HG02588 (cell line): ENCODE measurements around the gene RRP1B.
"Not testable (repeated sequence)": the region's sequence is repeated elsewhere in the genome, so short reads cannot be mapped to it uniquely, and the experiment has no call there.

Source experiments
- ATAC-seq: cut with Tn5 transposase; IDR thresholded peaks from one replicate; pipeline ENCODE4 v1.9.1; 2021; ENCODE audit warnings: mild to moderate bottlenecking, moderate library complexity; ENCODE audit not compliant: unreplicated experiment

RRP1B gene, protein sequence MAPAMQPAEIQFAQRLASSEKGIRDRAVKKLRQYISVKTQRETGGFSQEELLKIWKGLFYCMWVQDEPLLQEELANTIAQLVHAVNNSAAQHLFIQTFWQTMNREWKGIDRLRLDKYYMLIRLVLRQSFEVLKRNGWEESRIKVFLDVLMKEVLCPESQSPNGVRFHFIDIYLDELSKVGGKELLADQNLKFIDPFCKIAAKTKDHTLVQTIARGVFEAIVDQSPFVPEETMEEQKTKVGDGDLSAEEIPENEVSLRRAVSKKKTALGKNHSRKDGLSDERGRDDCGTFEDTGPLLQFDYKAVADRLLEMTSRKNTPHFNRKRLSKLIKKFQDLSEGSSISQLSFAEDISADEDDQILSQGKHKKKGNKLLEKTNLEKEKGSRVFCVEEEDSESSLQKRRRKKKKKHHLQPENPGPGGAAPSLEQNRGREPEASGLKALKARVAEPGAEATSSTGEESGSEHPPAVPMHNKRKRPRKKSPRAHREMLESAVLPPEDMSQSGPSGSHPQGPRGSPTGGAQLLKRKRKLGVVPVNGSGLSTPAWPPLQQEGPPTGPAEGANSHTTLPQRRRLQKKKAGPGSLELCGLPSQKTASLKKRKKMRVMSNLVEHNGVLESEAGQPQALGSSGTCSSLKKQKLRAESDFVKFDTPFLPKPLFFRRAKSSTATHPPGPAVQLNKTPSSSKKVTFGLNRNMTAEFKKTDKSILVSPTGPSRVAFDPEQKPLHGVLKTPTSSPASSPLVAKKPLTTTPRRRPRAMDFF

GRCh38 chr21:43659136-43660000 lies at the start of gene RRP1B, which contains the start of gene HSF2BP:
RRP1B (plus strand) TSS chr21:43659560; CDS start chr21:43659665, 105 bp downstream.
HSF2BP (minus strand) TSS chr21:43659488; CDS start chr21:43658096, 1,392 bp downstream.
- ATAC-seq: peak; percentile 73

GRCh38 chr21:43611598-43612369 lies 47.6 kb upstream of the RRP1B start:
- no peak for ATAC-seq

- ATAC-seq: no peak
Observed at GRCh38 chr21:43613755-43614638, 45.4 kb upstream of the RRP1B start.

- ATAC-seq: no peak
Observed at GRCh38 chr21:43614839-43615238, 44.5 kb upstream of the RRP1B start.

DNA sequence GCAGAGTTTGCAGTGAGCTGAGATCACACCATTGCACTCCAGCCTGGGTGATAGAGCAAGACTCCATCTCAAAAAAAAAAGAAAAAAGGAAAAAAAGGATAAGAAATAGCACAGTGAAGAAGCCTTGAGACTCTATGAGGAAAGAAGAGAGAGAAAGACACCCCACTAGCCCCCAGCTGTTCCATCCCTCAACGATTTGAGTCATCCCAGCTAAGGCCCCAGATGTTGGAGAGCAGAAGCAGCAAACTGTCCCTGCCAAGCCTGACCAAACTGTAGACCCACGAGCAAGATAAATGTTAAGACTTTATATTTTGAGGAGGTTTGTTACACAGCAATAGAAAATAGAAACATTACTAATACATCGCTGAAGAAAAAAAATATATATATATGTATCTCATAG lies 42.5 kb upstream of the RRP1B start:
- ATAC-seq: not testable (repeated sequence)

DNA sequence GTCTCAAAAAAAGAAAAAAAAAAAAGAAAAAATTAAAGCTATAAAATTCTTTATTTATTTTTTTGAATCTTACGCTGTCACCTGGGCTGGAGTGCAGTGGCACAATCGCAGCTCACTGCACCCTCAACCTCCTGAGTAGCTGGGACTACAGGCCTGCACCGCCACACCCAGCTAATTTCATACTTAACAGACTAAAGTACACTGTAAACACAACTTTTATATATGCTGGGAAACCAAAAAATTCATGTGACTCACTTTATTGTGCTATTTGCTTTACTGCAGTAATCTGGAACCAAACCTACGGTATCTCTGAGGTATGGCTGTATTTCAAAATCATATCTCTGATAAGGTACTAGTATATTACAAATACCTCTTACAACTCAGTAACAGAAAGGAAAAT lies 40.4 kb upstream of the RRP1B start:
- no peak for ATAC-seq

GRCh38 chr21:43619344-43619743 lies 40.0 kb upstream of the RRP1B start:
- no peak for ATAC-seq

DNA sequence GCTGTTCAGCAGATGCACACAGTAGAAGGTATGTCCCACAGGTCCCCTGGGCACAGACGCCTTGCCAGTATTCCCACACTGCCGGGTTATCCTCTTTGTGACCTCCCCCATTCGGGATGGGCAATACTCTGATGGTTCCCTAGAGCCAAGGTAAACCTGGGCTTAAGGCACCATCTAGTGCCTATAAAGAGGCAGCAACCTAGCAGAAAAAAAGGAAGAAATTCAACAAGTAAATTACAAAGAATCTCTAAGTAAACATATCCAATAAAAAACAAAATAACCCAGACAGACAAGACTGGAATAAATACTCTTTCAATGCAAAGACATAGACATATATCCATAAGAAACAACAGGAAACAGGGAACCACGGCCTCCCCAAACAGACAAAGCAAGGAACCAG lies 39.5 kb upstream of the RRP1B start:
- ATAC-seq: no peak

DNA sequence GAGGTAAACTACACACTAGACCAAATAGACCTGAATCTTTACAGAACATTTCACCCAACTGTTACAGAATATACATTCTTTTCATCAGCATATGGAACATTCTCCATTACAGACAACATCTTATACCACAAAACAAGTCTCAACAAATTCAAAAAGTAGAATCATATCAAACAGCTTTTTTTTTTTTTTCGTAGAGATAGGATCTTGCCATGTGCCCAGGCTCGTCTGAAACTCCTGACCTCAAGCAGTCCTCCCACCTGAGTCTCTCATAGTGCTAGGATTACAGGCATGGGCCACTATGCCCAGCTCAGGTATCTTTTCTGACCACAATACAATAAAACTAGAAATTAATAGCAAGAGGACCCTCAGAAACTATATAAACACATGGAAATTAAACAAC lies 36.6 kb upstream of the RRP1B start:
- ATAC-seq: no peak

DNA sequence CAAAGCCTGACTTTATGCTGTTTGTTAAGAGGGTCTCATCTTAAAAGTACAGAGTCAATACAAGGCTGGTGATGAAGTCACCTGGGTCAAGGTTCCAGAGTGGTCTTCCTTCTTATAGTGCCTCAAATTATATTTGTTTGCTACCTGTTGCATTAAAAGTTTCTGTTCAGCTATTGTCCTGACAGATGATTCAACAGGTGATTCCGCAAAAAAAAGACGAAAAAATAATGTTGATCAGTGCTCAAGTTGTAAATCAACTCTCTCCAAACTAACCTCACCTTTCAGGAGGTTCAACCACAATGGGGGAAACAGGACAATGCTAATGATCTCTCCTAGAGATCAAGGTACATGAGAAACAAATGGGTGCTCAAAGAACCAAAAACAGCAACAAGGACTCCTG lies 35.8 kb upstream of the RRP1B start:
- ATAC-seq: no peak

DNA sequence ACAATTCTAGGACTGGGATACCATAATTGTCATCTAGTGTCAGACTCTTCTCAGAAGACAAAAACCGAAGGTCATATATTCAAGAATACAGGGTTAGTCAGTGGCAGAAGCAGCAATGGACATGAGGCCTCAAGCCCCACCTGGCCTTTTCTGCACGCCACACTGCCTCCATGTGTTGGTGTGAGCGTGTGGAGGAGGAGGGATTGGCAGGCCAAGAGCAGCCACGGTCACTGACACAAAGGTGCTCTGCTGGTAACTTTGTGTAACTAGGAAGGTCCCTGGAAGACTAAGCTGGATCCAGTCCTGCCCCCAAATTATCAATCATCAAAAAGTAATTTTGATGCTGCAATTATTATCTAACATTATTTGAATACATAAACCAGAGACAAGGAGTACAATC lies 35.0 kb upstream of the RRP1B start:
- no peak for ATAC-seq

GRCh38 chr21:43626390-43626789 lies 33.0 kb upstream of the RRP1B start:
- no peak for ATAC-seq

- no peak for ATAC-seq
Observed at GRCh38 chr21:43627527-43627926, 31.8 kb upstream of the RRP1B start.

GRCh38 chr21:43631411-43632107 lies 27.8 kb upstream of the RRP1B start:
- ATAC-seq: no peak

DNA sequence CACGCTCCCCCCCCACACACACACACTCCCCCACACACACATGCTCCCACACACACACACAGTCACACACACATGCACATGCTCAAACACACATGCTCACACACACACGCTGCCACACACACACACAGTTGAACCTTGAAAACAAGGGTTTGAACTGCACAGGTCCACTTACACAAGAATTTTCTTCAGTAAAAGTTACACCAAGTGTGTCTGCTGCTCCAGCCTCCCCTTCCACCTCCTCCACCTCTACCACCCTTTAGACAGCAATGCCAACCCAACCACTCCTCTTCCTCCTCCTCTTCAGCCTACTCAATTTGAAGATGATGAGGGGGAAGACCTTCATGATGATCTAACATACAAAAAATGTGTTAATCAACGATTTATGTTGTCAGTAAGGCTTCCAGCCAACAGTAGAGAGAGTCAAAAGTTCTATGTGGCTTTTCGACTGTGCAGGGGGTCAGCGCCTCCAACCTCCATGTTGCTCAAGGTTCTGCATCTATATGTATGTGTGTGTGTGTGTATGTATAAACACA lies 26.9 kb upstream of the RRP1B start:
- ATAC-seq: no peak

GRCh38 chr21:43634618-43635017 lies 24.7 kb upstream of the RRP1B start:
- no peak for ATAC-seq

- ATAC-seq: no peak
Observed at GRCh38 chr21:43635436-43635835, 23.9 kb upstream of the RRP1B start.

DNA sequence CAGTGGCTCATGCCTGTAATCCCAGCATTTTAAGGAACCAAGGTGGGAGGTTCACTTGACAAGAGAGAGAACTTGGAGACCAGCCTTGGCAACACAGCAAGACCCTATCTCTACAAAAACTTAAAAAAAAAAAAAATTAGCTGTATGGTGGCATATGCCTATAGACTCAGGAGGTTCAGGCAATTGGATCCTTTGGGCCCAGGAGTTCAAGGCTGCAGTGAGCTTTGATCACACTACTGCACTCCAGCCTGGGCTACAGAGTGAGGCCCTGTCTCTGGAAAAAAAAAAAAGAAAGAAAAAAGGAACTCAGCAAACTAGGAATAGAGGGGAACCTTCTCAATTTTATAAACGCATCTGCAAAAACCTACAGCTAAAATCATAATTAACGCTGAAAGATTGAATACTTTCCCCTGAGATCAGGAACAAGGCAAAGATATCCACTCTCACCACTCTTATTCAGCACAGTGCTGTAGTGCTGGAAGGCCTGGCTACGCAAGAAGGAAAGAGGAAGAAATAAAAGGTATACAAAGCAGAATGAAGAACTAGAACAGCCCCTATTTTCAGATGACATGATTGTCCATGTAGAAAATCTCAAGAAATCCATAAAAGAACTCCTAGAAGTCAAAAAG lies 21.7 kb upstream of the RRP1B start:
- no peak for ATAC-seq
